Cardiac atrium fibroblast (primary cell): ENCODE data around the gene ZBTB46. TPM values are rescaled to one million over a fixed set of nuclear protein-coding genes. Genes with fewer than 3 reads are reported as not detected.

Experiments
- total RNA-seq: library from RNA; depleted of rRNA; stranded (reverse); fragments of >200 nt; gene quantifications from 2 replicates; pipeline ENCODE4 v1.2.3, GENCODE V29; 2015

ZBTB46 gene, protein sequence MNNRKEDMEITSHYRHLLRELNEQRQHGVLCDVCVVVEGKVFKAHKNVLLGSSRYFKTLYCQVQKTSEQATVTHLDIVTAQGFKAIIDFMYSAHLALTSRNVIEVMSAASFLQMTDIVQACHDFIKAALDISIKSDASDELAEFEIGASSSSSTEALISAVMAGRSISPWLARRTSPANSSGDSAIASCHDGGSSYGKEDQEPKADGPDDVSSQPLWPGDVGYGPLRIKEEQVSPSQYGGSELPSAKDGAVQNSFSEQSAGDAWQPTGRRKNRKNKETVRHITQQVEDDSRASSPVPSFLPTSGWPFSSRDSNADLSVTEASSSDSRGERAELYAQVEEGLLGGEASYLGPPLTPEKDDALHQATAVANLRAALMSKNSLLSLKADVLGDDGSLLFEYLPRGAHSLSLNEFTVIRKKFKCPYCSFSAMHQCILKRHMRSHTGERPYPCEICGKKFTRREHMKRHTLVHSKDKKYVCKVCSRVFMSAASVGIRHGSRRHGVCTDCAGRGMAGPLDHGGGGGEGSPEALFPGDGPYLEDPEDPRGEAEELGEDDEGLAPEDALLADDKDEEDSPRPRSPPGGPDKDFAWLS
- 3.4 and 3.9 TPM in 2 replicates for total RNA-seq

GRCh38 chr20:63830841-63831588 lies at the start of gene ZBTB46:
TSS of gene ZBTB46 (minus strand) at chr20:63831264. CDS start at chr20:63790757, 40,507 bp downstream.

GRCh38 chr20:63864978-63865640 lies 34.0 kb upstream of the ZBTB46 start, which contains the start of gene TPD52L2:
TSS of gene TPD52L2 (plus strand) at chr20:63865270. CDS start at chr20:63865366, 96 bp downstream.

DNA sequence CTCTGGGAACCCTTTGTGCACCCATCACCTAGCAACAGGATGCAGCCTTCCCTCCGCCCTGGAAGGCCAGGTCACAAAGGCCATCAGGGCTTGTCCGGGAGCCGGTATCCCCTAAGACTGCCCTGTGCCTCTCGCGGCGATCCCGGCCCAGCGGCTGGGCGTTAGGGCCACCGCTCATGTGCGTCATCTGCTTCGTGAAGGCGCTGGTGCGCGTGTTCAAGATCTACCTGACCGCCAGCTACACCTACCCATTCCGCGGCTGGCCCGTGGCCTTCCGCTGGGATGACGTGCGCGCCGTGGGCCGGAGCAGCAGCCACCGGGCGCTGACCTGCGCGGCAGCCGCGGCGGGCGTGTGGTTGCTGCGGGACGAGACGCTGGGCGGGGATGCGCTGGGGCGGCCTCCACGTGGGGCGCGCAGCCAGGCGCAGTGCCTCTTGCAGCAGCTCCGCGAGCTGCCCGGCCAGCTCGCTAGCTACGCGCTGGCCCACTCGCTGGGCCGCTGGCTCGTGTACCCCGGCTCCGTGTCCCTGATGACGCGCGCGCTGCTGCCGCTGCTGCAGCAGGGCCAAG lies 30.4 kb upstream of the ZBTB46 start, which contains the start of gene ABHD16B:
Gene ABHD16B (plus strand): TSS at position 134 of the 570 bp plus-strand sequence. CDS start 43 bp downstream, at position 177.

GRCh38 chr20:63739130-63740069 lies 91.7 kb downstream of the ZBTB46 start, which contains the start of gene SLC2A4RG:
TSS of gene SLC2A4RG (plus strand) at chr20:63739776. CDS start at chr20:63739913, 137 bp downstream.

GRCh38 chr20:63735859-63736718 lies 95.0 kb downstream of the ZBTB46 start, which contains the start of gene LIME1:
TSS of gene LIME1 (plus strand) at chr20:63736664. CDS start at chr20:63737550, 886 bp downstream.

DNA sequence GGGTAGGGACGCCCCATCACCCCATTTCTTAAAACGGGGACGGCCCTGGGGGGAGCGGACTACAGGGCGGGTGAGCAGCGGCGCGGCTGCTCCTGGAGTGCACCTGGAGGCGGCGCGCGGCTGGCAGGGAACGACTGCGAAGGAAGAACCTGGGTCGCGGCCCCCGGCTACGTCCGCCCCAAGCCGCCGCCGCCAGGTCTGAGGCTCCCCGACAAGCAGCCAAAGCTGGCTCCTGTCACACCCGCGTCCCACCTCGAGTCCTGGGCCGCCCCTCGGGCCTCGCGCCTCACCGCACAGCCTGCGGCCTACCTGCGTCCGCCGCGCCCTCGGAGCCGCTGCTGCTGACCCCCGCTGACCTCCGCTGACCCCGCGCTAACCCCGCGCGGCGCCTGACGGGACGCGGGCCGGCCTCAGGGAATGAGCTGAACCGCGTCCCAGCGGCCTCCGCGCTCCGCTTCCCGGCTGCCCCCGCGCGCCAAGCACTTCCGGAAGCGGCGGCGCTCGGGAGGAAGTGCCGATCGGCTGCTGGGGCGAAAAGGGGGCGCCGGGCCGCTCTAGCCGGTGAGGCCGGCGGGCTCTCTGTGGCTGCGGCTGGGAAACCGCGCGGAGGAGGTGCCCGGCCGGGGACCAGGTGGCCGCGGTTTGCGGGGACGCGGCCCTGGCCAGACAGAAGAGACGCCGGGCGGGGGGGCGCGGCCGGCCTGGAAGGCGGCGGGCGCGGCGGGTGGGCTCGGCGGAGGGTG lies 123.3 kb downstream of the ZBTB46 start, which contains the start of the genes ARFRP1 and ZGPAT:
Gene ARFRP1 (minus strand): TSS at position 419 of the 743 bp plus-strand sequence. CDS start 885 bp downstream, outside the sequence.
Gene ZGPAT (plus strand): TSS at position 482 of the 743 bp plus-strand sequence. CDS start 542 bp downstream, outside the sequence.

DNA sequence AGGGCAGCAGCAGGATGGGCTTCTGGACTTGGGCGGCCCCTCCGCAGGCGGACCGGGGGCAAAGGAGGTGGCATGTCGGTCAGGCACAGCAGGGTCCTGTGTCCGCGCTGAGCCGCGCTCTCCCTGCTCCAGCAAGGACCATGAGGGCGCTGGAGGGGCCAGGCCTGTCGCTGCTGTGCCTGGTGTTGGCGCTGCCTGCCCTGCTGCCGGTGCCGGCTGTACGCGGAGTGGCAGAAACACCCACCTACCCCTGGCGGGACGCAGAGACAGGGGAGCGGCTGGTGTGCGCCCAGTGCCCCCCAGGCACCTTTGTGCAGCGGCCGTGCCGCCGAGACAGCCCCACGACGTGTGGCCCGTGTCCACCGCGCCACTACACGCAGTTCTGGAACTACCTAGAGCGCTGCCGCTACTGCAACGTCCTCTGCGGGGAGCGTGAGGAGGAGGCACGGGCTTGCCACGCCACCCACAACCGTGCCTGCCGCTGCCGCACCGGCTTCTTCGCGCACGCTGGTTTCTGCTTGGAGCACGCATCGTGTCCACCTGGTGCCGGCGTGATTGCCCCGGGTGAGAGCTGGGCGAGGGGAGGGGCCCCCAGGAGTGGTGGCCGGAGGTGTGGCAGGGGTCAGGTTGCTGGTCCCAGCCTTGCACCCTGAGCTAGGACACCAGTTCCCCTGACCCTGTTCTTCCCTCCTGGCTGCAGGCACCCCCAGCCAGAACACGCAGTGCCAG lies 134.3 kb downstream of the ZBTB46 start, which contains the start of gene TNFRSF6B:
Gene TNFRSF6B (plus strand): TSS at position 25 of the 729 bp plus-strand sequence. CDS start 116 bp downstream, at position 141.

Other genes starting within 250 kb of the ZBTB46 start
- 6.8 and 12.5 TPM in 2 replicates for gene GMEB2, start 204.2 kb downstream of the ZBTB46 start, total RNA-seq
- 38.6 and 51.4 TPM in 2 replicates for gene STMN3, start 177.8 kb downstream of the ZBTB46 start, total RNA-seq
- gene RTEL1, start 173.0 kb downstream of the ZBTB46 start, total RNA-seq = 7.1 and 9.6 TPM in 2 replicates
- gene TNFRSF6B, start 134.6 kb downstream of the ZBTB46 start, total RNA-seq = 1.8 and 5.8 TPM in 2 replicates
- gene ARFRP1, start 123.3 kb downstream of the ZBTB46 start, total RNA-seq = 37.3 and 38.5 TPM in 2 replicates
- gene ZGPAT, start 123.2 kb downstream of the ZBTB46 start, total RNA-seq = 23.8 and 24.5 TPM in 2 replicates
- 3.8 and 7.3 TPM in 2 replicates for gene LIME1, start 94.6 kb downstream of the ZBTB46 start, total RNA-seq
- gene SLC2A4RG, start 91.5 kb downstream of the ZBTB46 start, total RNA-seq = 36.9 and 58.5 TPM in 2 replicates
- gene ABHD16B, start 30.2 kb upstream of the ZBTB46 start, total RNA-seq = not detected in 2 replicates
- gene TPD52L2, start 34.0 kb upstream of the ZBTB46 start, total RNA-seq = 131 and 133 TPM in 2 replicates
- gene DNAJC5, start 63.9 kb upstream of the ZBTB46 start, total RNA-seq = 51.4 and 57.8 TPM in 2 replicates
- gene UCKL1, start 125.2 kb upstream of the ZBTB46 start, total RNA-seq = 14.9 and 17.3 TPM in 2 replicates
- gene ZNF512B, start 138.7 kb upstream of the ZBTB46 start, total RNA-seq = 8.7 and 11.7 TPM in 2 replicates
- gene SAMD10, start 148.4 kb upstream of the ZBTB46 start, total RNA-seq = 1.1 and 2.4 TPM in 2 replicates
- gene PRPF6, start 149.9 kb upstream of the ZBTB46 start, total RNA-seq = 36.8 and 42.0 TPM in 2 replicates
- gene C20orf204, start 204.9 kb upstream of the ZBTB46 start, total RNA-seq = 0.18 TPM in 1 of 2 replicates, not detected in the other
- 0.36 and 1.8 TPM in 2 replicates for gene SOX18, start 218.4 kb upstream of the ZBTB46 start, total RNA-seq
- gene TCEA2, start 231.9 kb upstream of the ZBTB46 start, total RNA-seq = 26.5 and 30.6 TPM in 2 replicates
- 9.4 and 10.1 TPM in 2 replicates for gene RGS19, start 248.3 kb upstream of the ZBTB46 start, total RNA-seq
- gene OPRL1, start 248.8 kb upstream of the ZBTB46 start, total RNA-seq = 0.65 TPM in 1 of 2 replicates, not detected in the other